ENCODE data around the gene CTNND2.

DNA sequence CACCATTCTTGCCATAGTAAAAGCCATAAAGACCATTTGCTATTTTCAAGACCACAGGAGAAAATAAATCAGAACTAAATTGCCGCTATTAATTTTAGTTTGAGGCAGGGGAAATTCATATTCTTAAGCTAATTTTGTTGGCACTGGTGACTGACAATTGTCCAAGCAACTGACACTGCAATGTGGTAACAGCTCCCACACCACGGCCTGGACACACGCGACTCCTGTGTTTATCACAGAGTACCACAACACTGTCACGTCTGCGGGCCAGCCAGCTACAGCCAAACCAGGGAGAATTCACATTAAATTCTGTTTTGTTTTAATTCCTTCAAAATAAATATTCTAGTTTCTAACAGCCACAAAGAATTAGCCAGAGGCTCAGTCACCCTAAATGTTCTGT, 481.9 kb downstream of the CTNND2 start:
- TF ChIP-seq ZNF274 (IDR thresholded peaks at IDR 0.05; ENCODE audit: low read depth, low read length) (no peak), YY1 (IDR thresholded peaks at IDR 0.05; ENCODE audit: insufficient read depth, insufficient read length) (no peak)
